Measurements from ENCODE around the gene SPSB1. TPM values are rescaled to one million over a fixed set of nuclear protein-coding genes. Genes with fewer than 3 reads are reported as not detected.

SPSB1 gene
- total and polyA plus RNA-seq, 2 donors from 2014 or later: 12.7 to 25.9 TPM

- FAIRE-seq: no peak
- Histone ChIP-seq H3K9me3 (ENCODE audit: control insufficient read depth in 2 of 3, insufficient read depth in 1 of 3, low read length in 3 of 3) (no peaks in the 10 kb centered on the region), H3K9ac (ENCODE audit: low read length in 3 of 3) (no peak overlapping the region), H3K4me1 (ENCODE audit: control insufficient read depth in 2 of 3, insufficient read depth in 2 of 3, low read depth in 1 of 3, low read length in 3 of 3) (peaks cover 0 to 25% (median 21%) of the 10 kb centered on the region in 3 donors), H3K4me3 (ENCODE audit: low read length in 3 of 3) (no peak overlapping the region), H3K36me3 (ENCODE audit: control insufficient read depth in 2 of 3, insufficient read depth in 3 of 3, low read length in 3 of 3) (peaks cover 0 to 10% (median 5%) of the 10 kb centered on the region in 3 donors), H3K27ac (ENCODE audit: low read depth in 2 of 2, low read length in 2 of 2) (no peak overlapping the region), H3K27me3 (ENCODE audit: control insufficient read depth, insufficient read depth, low read length) (no peaks in the 10 kb centered on the region)
- intact Hi-C loops (cut with DNase I): no loop called here
- no peak for TF ChIP-seq CTCF (IDR thresholded peaks at IDR 0.05; ENCODE audit: borderline replicate concordance, extremely low read depth, insufficient read depth)
- DNase-seq: peak in 2 of 5 donors; percentile 36 to 51
Measured at GRCh38 chr1:9248341-9249262, 44.1 kb upstream of the SPSB1 start.

- peak overlapping the region in 1 of 3 donors; percentile 5 for H3K9ac ChIP-seq (ENCODE audit: low read length in 3 of 3)
- intact Hi-C loops (cut with DNase I): no loop called here
- no peak overlapping the region for H3K4me3 ChIP-seq (ENCODE audit: low read length in 3 of 3)
- no peaks in the 10 kb centered on the region for H3K27me3 ChIP-seq (ENCODE audit: control insufficient read depth, insufficient read depth, low read length)
- no peaks in the 10 kb centered on the region for H3K9me3 ChIP-seq (ENCODE audit: control insufficient read depth in 2 of 3, insufficient read depth in 1 of 3, low read length in 3 of 3)
- peaks cover 0 to 25% (median 21%) of the 10 kb centered on the region in 3 donors for H3K4me1 ChIP-seq (ENCODE audit: control insufficient read depth in 2 of 3, insufficient read depth in 2 of 3, low read depth in 1 of 3, low read length in 3 of 3)
- no peak for FAIRE-seq
- TF ChIP-seq CTCF (IDR thresholded peaks at IDR 0.05; ENCODE audit: borderline replicate concordance, extremely low read depth, insufficient read depth): no peak
- peak overlapping the region; percentile 5 to 32 for H3K27ac ChIP-seq (ENCODE audit: low read depth in 2 of 2, low read length in 2 of 2)
- H3K36me3 ChIP-seq (ENCODE audit: control insufficient read depth in 2 of 3, insufficient read depth in 3 of 3, low read length in 3 of 3): peaks cover 0 to 10% (median 5%) of the 10 kb centered on the region in 3 donors
- no peak for DNase-seq
Measured at GRCh38 chr1:9249263-9249533, 43.5 kb upstream of the SPSB1 start.

DNA sequence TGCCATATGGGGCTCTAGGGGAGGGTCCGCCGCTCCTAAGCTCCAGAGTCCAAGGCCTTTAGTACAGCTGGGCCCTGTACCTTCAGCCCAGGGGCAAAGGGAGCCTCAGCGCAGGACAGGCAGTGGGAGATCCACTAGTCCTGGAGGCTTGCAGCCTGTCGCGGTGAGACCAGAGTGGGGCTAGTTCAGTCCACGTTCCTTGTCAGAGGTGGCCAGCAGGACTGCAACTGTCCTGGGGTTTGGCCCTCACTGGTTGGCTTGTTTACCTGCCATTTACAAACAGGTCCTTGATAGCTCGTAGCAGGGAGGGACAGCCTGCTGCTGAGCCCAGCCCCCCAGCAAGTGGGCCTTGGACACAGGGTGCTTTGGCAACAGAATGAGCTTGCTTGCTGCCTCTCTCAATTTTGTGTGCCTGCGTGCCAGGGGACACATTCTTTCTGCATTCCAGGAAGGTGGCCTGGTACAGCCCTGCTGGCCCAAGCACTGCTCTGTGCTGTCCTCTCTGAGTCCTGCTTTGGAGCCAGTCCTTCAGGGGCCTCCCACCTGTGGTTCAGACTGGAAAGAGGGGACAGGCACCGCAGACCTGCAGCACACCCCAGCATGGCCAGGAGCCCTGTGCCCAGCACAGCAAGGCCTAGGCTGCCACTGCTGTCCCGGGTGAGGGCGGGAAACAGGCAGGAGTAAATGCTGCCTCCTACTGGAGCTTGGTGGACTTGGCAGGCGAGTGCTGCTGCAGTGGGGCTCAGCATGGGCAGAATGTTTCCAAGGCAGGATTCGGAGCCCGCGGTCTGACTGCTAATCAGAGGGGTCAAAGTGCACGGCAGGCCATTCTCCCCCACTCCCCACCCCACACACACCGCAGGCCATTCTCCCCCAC, 42.9 kb upstream of the SPSB1 start:
- no peak for FAIRE-seq
- Histone ChIP-seq H3K4me1 (ENCODE audit: control insufficient read depth in 2 of 3, insufficient read depth in 2 of 3, low read depth in 1 of 3, low read length in 3 of 3) (peaks cover 0 to 25% (median 21%) of the 10 kb centered on the region in 3 donors), H3K36me3 (ENCODE audit: control insufficient read depth in 2 of 3, insufficient read depth in 3 of 3, low read length in 3 of 3) (peaks cover 0 to 10% (median 5%) of the 10 kb centered on the region in 3 donors), H3K9me3 (ENCODE audit: control insufficient read depth in 2 of 3, insufficient read depth in 1 of 3, low read length in 3 of 3) (no peaks in the 10 kb centered on the region), H3K9ac (ENCODE audit: low read length in 3 of 3) (peak overlapping the region in 1 of 3 donors; percentile 5), H3K27ac (ENCODE audit: low read depth in 2 of 2, low read length in 2 of 2) (peak overlapping the region; percentile 5 to 32), H3K27me3 (ENCODE audit: control insufficient read depth, insufficient read depth, low read length) (no peaks in the 10 kb centered on the region), H3K4me3 (ENCODE audit: low read length in 3 of 3) (no peak overlapping the region)
- DNase-seq: peak; percentile 61 to 86 (median 66)
- peak; percentile 67 for TF ChIP-seq CTCF (IDR thresholded peaks at IDR 0.05; ENCODE audit: borderline replicate concordance, extremely low read depth, insufficient read depth)
- intact Hi-C loops (cut with DNase I): no loop called here

Measured in kidney (tissue), 14 donors.